GM12874 (cell line): ENCODE data around the gene EREG.

Source experiments
- CTCF ChIP-seq: IDR thresholded peaks from 2 replicates; pipeline ENCODE4 v1.5.1; 2011; ENCODE audit warnings: low read depth, mild to moderate bottlenecking, control low read depth, low read length, moderate library complexity; ENCODE audit not compliant: insufficient read depth

EREG gene

GRCh38 chr4:74389494-74389893 is 24.5 kb downstream of the EREG start:
- no peak for TF ChIP-seq CTCF

GRCh38 chr4:74390677-74391076 is 25.7 kb downstream of the EREG start:
- TF ChIP-seq CTCF: no peak

- TF ChIP-seq CTCF: no peak
Measured at GRCh38 chr4:74391346-74391745, 26.4 kb downstream of the EREG start.

GRCh38 chr4:74391890-74392475 is 27.0 kb downstream of the EREG start:
- no peak for TF ChIP-seq CTCF

- no peak for TF ChIP-seq CTCF
Measured at GRCh38 chr4:74394476-74395136, 29.7 kb downstream of the EREG start.

- TF ChIP-seq CTCF: no peak
Measured at GRCh38 chr4:74395633-74396032, 30.7 kb downstream of the EREG start.

GRCh38 chr4:74397748-74398426 is 32.9 kb downstream of the EREG start:
- no peak for TF ChIP-seq CTCF
